Stimulated activated effector memory CD8-positive, alpha-beta T cell treated with anti-CD3 and anti-CD28 coated beads, Interleukin-12 subunit alpha, Interleukin-12 subunit beta, amount 100 ng/mL, for 72 hours (primary cell): ENCODE measurements around the gene PREX1.
A peak's percentile ranks its signal among the peaks of the same experiment; 100 is the strongest.

Experiments used
- ATAC-seq: fragments of 150-1000 bp; cut with Tn5 transposase; 2 replicates; pipeline ENCODE4 v1.10.0; 2021
- DNase-seq, 2 donors: peaks; one replicate each; pipeline ENCODE4 v3.0.0; 2021 to 2022; ENCODE audit warnings: low spot score in 2 of 2
- H3K27ac Mint-ChIP-seq: one replicate; pipeline ENCODE4 v1.8.0; 2022; ENCODE audit warnings: mild to moderate bottlenecking, mixed read lengths
- H3K36me3 Mint-ChIP-seq: one replicate; pipeline ENCODE4 v1.8.0; 2022; ENCODE audit warnings: mild to moderate bottlenecking, mixed read lengths
- H3K4me1 Mint-ChIP-seq: one replicate; pipeline ENCODE4 v1.8.0; 2022; ENCODE audit warnings: mixed read lengths
- H3K4me3 Mint-ChIP-seq: one replicate; pipeline ENCODE4 v1.8.0; 2022; ENCODE audit warnings: mild to moderate bottlenecking, mixed read lengths
- H3K9me3 Mint-ChIP-seq: one replicate; pipeline ENCODE4 v1.8.0; 2022; ENCODE audit warnings: mixed read lengths

The PREX1 gene

GRCh38 chr20:48732081-48732829 lies 95.5 kb downstream of the PREX1 start:
- no peak overlapping the region for H3K4me3 Mint-ChIP-seq
- peaks cover 88% of the 10 kb centered on the region for H3K36me3 Mint-ChIP-seq
- no peak for ATAC-seq
- H3K4me1 Mint-ChIP-seq, result peaks cover 79% of the 10 kb centered on the region
- no peaks in the 10 kb centered on the region for H3K9me3 Mint-ChIP-seq
- DNase-seq, result no peak
- peak overlapping the region; percentile 40 for H3K27ac Mint-ChIP-seq

- H3K4me3 Mint-ChIP-seq, result no peak overlapping the region
- DNase-seq, result no peak
- no peak for ATAC-seq
- peaks cover 79% of the 10 kb centered on the region for H3K4me1 Mint-ChIP-seq
- H3K27ac Mint-ChIP-seq, result peak overlapping the region; percentile 90
- H3K36me3 Mint-ChIP-seq, result peaks cover 89% of the 10 kb centered on the region
- no peaks in the 10 kb centered on the region for H3K9me3 Mint-ChIP-seq
Measured at GRCh38 chr20:48731536-48731935, 96.3 kb downstream of the PREX1 start.

- Mint-ChIP-seq H3K4me1 (peaks cover 77% of the 10 kb centered on the region), H3K9me3 (no peaks in the 10 kb centered on the region), H3K27ac (peak overlapping the region; percentile 90), H3K36me3 (peaks cover 86% of the 10 kb centered on the region), H3K4me3 (no peak overlapping the region)
- DNase-seq, result no peak
- ATAC-seq, result no peak
Measured at GRCh38 chr20:48730977-48731376, 96.8 kb downstream of the PREX1 start.

GRCh38 chr20:48729538-48729937 lies 98.3 kb downstream of the PREX1 start:
- DNase-seq (no peak), ATAC-seq (peak; percentile 57)
- Mint-ChIP-seq H3K36me3 (peaks cover 94% of the 10 kb centered on the region), H3K4me1 (peaks cover 76% of the 10 kb centered on the region), H3K9me3 (no peaks in the 10 kb centered on the region), H3K27ac (peak overlapping the region; percentile 90), H3K4me3 (peak overlapping the region; percentile 22)

DNA sequence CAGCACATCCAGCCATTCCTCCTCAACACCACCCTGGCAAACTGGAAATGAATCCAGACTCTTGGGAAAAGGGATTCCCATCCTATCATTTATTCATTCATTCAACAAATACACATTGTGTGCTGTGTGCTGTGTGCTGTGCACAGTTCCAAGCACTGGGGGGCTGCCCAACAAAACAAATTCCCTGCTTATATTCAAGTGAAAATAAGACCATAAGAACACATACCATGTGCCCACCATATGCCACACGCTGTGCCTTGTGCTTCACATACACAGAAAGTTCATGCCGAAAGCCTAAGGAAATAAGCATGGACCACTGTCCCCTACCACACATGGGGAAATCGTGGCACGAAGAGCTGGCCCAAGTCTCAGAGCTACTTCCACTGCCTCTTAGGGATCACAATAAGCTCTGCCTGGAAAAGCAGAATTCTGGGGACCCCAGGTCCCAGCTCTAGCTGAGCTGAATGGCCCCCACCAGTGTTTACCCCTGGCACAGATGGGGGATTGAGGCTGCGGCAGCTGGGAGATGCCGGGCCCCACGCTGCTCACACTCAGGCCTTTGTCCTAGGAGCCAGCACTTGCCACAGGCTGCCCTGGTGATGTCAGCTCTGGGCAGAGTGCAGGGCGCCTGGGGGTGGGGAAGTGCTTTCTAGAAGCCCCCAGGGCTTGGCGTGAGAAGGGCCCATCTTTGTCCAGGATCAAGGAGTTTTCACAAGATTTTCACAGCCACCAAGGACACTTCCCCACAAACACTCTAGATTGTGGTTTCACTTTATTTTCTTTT lies 99.6 kb downstream of the PREX1 start:
- Mint-ChIP-seq H3K36me3 (peaks cover 94% of the 10 kb centered on the region), H3K27ac (peak overlapping the region; percentile 90), H3K9me3 (no peaks in the 10 kb centered on the region), H3K4me3 (no peak overlapping the region), H3K4me1 (peaks cover 84% of the 10 kb centered on the region)
- ATAC-seq (no peak), DNase-seq (no peak)

DNA sequence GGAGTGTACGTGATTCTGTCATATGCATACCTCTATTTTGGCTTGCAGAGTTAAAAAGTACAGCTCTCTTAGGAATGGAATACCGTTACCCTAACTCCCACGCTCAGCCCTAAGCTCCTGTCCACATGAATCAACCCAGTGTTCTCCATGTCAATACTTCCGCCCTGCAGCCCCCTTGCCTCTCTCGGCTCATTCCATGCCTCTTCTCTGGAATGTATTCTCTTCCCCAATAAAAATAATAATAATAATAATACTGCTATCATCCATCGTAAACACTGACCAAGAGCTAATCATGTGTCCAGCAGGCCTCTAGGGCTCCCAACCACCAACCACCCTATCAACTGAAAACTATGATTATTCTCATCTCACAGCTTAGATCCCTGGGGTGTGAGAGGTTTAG lies 100.6 kb downstream of the PREX1 start:
- Mint-ChIP-seq H3K36me3 (peaks cover 95% of the 10 kb centered on the region), H3K4me1 (peaks cover 90% of the 10 kb centered on the region), H3K4me3 (no peak overlapping the region), H3K27ac (peak overlapping the region; percentile 90), H3K9me3 (no peaks in the 10 kb centered on the region)
- ATAC-seq (no peak), DNase-seq (no peak)

DNA sequence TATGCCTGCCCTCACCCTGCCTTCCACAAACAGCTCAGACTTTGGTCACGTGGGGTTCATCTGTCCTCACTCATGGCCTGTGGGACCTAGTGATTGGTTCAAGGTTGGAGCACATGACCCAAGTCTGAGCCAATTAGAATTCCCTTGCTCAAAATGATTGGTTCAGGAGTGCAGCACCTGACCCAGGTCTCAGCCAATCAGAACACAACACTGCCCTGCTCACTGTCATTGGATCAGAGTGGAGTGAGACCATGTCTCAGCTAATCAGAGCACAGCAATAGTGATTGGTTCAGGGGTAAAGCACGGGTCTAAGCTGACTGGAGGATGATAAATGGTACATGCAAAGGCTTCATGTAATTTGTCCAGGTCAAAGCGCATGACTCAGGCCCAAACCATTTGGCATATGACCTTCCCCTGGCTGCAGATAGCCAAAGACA lies 102.2 kb downstream of the PREX1 start:
- H3K4me1 Mint-ChIP-seq, result peaks cover 92% of the 10 kb centered on the region
- peaks cover 94% of the 10 kb centered on the region for H3K36me3 Mint-ChIP-seq
- DNase-seq (no peak), ATAC-seq (peak; percentile 44)
- H3K9me3 Mint-ChIP-seq, result no peaks in the 10 kb centered on the region
- H3K4me3 Mint-ChIP-seq, result no peak overlapping the region
- H3K27ac Mint-ChIP-seq, result peak overlapping the region; percentile 87

- H3K4me1 Mint-ChIP-seq, result peaks cover 92% of the 10 kb centered on the region
- ATAC-seq (no peak), DNase-seq (no peak)
- H3K9me3 Mint-ChIP-seq, result no peaks in the 10 kb centered on the region
- H3K27ac Mint-ChIP-seq, result peak overlapping the region; percentile 87
- peaks cover 94% of the 10 kb centered on the region for H3K36me3 Mint-ChIP-seq
- no peak overlapping the region for H3K4me3 Mint-ChIP-seq
Measured at GRCh38 chr20:48724891-48725554, 102.8 kb downstream of the PREX1 start.

- DNase-seq (no peak), ATAC-seq (no peak)
- H3K27ac Mint-ChIP-seq, result peak overlapping the region; percentile 87
- H3K4me3 Mint-ChIP-seq, result no peak overlapping the region
- H3K9me3 Mint-ChIP-seq, result no peaks in the 10 kb centered on the region
- H3K36me3 Mint-ChIP-seq, result peaks cover 94% of the 10 kb centered on the region
- H3K4me1 Mint-ChIP-seq, result peaks cover 92% of the 10 kb centered on the region
Measured at GRCh38 chr20:48724382-48724781, 103.4 kb downstream of the PREX1 start.

GRCh38 chr20:48723308-48724264 lies 104.2 kb downstream of the PREX1 start:
- Mint-ChIP-seq H3K4me1 (peaks cover 92% of the 10 kb centered on the region), H3K27ac (peak overlapping the region; percentile 87), H3K36me3 (peaks cover 94% of the 10 kb centered on the region), H3K9me3 (no peaks in the 10 kb centered on the region), H3K4me3 (peak overlapping the region; percentile 92)
- DNase-seq, result no peak
- no peak for ATAC-seq

- no peak for DNase-seq
- H3K9me3 Mint-ChIP-seq, result no peaks in the 10 kb centered on the region
- H3K4me3 Mint-ChIP-seq, result peak overlapping the region; percentile 92
- peaks cover 93% of the 10 kb centered on the region for H3K36me3 Mint-ChIP-seq
- ATAC-seq, result peak; percentile 69
- H3K4me1 Mint-ChIP-seq, result peaks cover 92% of the 10 kb centered on the region
- peak overlapping the region; percentile 87 for H3K27ac Mint-ChIP-seq
Measured at GRCh38 chr20:48722737-48723191, 105.0 kb downstream of the PREX1 start.

- DNase-seq, result no peak
- H3K27ac Mint-ChIP-seq, result peak overlapping the region; percentile 87
- peak; percentile 32 for ATAC-seq
- peaks cover 93% of the 10 kb centered on the region for H3K4me1 Mint-ChIP-seq
- H3K4me3 Mint-ChIP-seq, result peak overlapping the region; percentile 92
- no peaks in the 10 kb centered on the region for H3K9me3 Mint-ChIP-seq
- peaks cover 93% of the 10 kb centered on the region for H3K36me3 Mint-ChIP-seq
Measured at GRCh38 chr20:48722002-48722731, 105.6 kb downstream of the PREX1 start.

GRCh38 chr20:48721324-48722001 lies 106.3 kb downstream of the PREX1 start:
- H3K9me3 Mint-ChIP-seq, result no peaks in the 10 kb centered on the region
- peak overlapping the region; percentile 92 for H3K4me3 Mint-ChIP-seq
- H3K36me3 Mint-ChIP-seq, result peaks cover 93% of the 10 kb centered on the region
- H3K27ac Mint-ChIP-seq, result peak overlapping the region; percentile 87
- no peak for ATAC-seq
- DNase-seq, result no peak
- peaks cover 93% of the 10 kb centered on the region for H3K4me1 Mint-ChIP-seq
